Measurements from ENCODE around the gene MAGI2. TPM values are rescaled to one million over a fixed set of nuclear protein-coding genes. Genes with fewer than 3 reads are reported as not detected.
A peak's percentile ranks its signal among the peaks of the same experiment; 100 is the strongest.
"Not testable (repeated sequence)": the region's sequence is repeated elsewhere in the genome, so short reads cannot be mapped to it uniquely, and the experiment has no call there.

The MAGI2 gene
- total and polyA plus RNA-seq, 4 donors, result 3.7 to 25.5 (median 11.6) TPM

DNA sequence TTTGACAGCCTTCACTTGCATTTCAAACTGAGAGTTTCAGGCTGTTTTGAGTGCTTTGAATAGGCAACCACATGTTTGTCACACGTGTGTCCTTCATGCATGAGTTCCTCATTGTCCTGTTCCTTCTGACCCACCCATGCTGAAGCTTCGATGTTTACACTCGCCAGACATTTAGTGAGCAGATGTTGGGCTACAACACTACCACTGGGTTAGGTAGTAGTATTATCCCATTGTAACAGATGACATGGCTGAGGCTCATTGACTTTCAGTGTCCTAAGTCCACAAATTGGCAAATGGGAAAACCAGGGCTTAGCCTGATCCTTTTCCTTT is 1198.8 kb downstream of the MAGI2 start:
- H3K27me3 ChIP-seq (ENCODE audit: control insufficient read depth in 1 of 2, insufficient read depth in 2 of 2, low read length in 1 of 2), result no peaks in the 10 kb centered on the region
- intact Hi-C loops (cut with DNase I), result no loop called here
- H3K4me3 ChIP-seq (ENCODE audit: low read length in 2 of 2), result no peak overlapping the region
- no peaks in the 10 kb centered on the region for H3K4me1 ChIP-seq (ENCODE audit: control insufficient read depth in 1 of 2, insufficient read depth in 2 of 2, low read length in 2 of 2)
- DNase-seq (no peak), ATAC-seq (ENCODE audit: low FRiP score) (no peak)
- H3K36me3 ChIP-seq (ENCODE audit: control insufficient read depth in 1 of 2, insufficient read depth in 2 of 2, low read length in 1 of 2), result no peaks in the 10 kb centered on the region
- H3K27ac ChIP-seq (ENCODE audit: low read depth in 1 of 2, low read length in 2 of 2), result no peak overlapping the region
- 86% methylated on average over 3 of the region's 3 CpGs for WGBS, 2 donors
- no peaks in the 10 kb centered on the region for H3K9me3 ChIP-seq (ENCODE audit: control insufficient read depth, low read length)

DNA sequence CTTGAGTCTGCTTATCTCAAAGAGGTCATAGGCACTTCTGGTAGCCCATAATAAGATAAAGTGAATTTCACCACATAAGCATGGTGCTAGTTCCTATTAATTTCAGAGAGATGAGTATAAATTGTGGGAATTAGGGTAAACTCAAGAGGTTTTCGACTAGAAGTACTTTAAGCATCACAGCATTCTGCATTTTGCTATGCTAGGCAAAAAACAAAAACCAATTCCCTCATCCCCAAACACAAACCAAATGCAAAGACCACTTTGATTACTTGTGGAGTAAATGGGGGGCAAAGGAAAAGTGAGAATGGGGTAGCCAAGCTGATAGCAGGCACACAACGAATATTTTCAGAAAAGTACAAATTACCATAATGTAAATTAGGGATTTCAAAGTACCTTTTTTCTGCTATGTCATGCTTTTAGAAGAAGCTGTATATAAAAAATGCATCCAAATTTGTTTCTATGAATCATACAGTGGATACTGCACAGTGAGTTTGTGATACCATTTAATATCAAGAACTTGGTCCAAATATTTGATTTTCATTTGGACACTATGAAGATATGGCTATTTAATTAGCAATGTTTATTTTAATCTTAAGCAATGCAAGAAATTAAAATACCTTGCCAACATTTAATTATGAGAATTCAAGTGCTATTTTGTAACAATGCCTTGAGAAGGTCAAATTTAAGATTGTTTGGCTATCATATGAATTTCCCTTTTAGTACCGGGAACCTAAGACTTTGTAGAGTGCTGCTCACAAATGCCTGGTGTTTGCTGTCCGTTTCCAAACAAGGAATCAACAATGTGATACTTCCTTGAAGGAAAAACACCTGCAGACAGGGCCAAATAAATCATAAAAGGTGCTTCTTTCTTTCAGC is 1199.4 kb downstream of the MAGI2 start:
- 84 to 87% methylated on average over 4 of the region's 4 CpGs for WGBS, 2 donors

DNA sequence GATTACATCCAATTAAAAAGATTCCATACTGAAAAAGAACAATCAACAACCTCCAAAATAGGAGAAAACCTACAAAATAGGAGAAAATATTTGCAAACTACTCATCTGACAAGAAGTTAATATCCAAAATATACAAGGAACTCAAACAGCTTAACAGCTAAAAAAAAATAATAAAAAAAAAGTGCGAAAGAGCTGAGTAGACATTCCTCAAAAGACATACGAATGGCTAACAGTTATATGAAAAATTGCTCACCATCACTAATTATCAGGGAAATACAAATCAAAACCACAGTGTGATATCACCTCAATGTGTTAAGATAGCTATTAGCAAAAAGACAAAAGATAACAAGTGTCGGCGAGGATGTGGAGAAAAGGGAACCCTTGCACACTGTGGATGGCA is 1204.6 kb downstream of the MAGI2 start:
- intact Hi-C loops (cut with DNase I), result no loop called here
- no peak for ATAC-seq (ENCODE audit: low FRiP score)
- H3K4me3 ChIP-seq (ENCODE audit: low read length in 2 of 2), result no peak overlapping the region
- H3K4me1 ChIP-seq (ENCODE audit: control insufficient read depth in 1 of 2, insufficient read depth in 2 of 2, low read length in 2 of 2), result no peaks in the 10 kb centered on the region
- 97 to 98% methylated on average over 4 of the region's 4 CpGs for WGBS, 2 donors
- no peak overlapping the region for H3K27ac ChIP-seq (ENCODE audit: low read depth in 1 of 2, low read length in 2 of 2)
- no peaks in the 10 kb centered on the region for H3K36me3 ChIP-seq (ENCODE audit: control insufficient read depth in 1 of 2, insufficient read depth in 2 of 2, low read length in 1 of 2)
- no peaks in the 10 kb centered on the region for H3K27me3 ChIP-seq (ENCODE audit: control insufficient read depth in 1 of 2, insufficient read depth in 2 of 2, low read length in 1 of 2)
- H3K9me3 ChIP-seq (ENCODE audit: control insufficient read depth, low read length), result peaks cover 1% of the 10 kb centered on the region
- no peak for DNase-seq

More for the DNA sequence above, 1199.4 kb downstream of the MAGI2 start:
- Histone ChIP-seq H3K27ac (ENCODE audit: low read depth in 1 of 2, low read length in 2 of 2) (no peak overlapping the region), H3K27me3 (ENCODE audit: control insufficient read depth in 1 of 2, insufficient read depth in 2 of 2, low read length in 1 of 2) (no peaks in the 10 kb centered on the region), H3K36me3 (ENCODE audit: control insufficient read depth in 1 of 2, insufficient read depth in 2 of 2, low read length in 1 of 2) (no peaks in the 10 kb centered on the region), H3K4me1 (ENCODE audit: control insufficient read depth in 1 of 2, insufficient read depth in 2 of 2, low read length in 2 of 2) (no peaks in the 10 kb centered on the region), H3K4me3 (ENCODE audit: low read length in 2 of 2) (no peak overlapping the region), H3K9me3 (ENCODE audit: control insufficient read depth, low read length) (no peaks in the 10 kb centered on the region)
- no peak for ATAC-seq (ENCODE audit: low FRiP score)
- no peak for DNase-seq
- intact Hi-C loops (cut with DNase I), result no loop called here

DNA sequence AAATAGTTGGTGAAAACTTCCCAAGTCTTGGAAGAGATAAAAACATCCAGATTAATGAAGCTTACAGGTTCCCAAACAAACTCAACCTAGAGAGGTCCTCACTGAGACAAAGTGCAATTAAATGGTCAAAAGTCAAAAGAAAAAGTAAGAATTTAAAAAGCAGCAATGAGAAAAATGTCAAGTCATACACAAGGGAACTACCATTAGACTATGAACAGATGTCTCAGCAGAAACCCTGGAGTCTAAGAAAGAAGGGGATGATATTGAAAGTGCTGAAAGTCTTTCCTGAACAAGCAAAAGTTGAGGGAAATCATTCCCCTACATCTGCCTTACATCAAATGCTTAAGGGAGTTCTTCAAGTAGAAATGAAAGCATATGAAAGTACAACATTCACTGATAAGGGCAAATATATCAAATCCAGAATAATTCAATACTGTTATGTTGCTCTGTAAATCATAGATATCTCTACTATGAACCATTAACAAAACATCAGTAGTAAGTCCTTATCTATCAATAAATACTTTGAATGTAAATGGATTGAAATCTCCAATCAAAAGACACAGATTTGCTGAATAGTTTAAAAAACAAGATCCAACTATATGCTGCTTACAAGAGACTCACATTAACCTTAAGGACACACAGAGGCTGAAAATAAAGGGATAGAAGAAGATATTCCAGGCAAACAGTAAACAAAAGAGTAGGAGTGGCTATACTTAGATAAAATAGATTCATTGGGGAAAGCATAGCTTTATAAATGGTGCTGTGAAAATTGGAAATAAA is 1205.4 kb downstream of the MAGI2 start:
- Histone ChIP-seq H3K9me3 (ENCODE audit: control insufficient read depth, low read length) (peaks cover 1% of the 10 kb centered on the region), H3K4me3 (ENCODE audit: low read length in 2 of 2) (no peak overlapping the region), H3K36me3 (ENCODE audit: control insufficient read depth in 1 of 2, insufficient read depth in 2 of 2, low read length in 1 of 2) (no peaks in the 10 kb centered on the region), H3K4me1 (ENCODE audit: control insufficient read depth in 1 of 2, insufficient read depth in 2 of 2, low read length in 2 of 2) (no peaks in the 10 kb centered on the region), H3K27ac (ENCODE audit: low read depth in 1 of 2, low read length in 2 of 2) (no peak overlapping the region), H3K27me3 (ENCODE audit: control insufficient read depth in 1 of 2, insufficient read depth in 2 of 2, low read length in 1 of 2) (no peaks in the 10 kb centered on the region)
- intact Hi-C loops (cut with DNase I), result no loop called here
- ATAC-seq (ENCODE audit: low FRiP score), result no peak
- no peak for DNase-seq

DNA sequence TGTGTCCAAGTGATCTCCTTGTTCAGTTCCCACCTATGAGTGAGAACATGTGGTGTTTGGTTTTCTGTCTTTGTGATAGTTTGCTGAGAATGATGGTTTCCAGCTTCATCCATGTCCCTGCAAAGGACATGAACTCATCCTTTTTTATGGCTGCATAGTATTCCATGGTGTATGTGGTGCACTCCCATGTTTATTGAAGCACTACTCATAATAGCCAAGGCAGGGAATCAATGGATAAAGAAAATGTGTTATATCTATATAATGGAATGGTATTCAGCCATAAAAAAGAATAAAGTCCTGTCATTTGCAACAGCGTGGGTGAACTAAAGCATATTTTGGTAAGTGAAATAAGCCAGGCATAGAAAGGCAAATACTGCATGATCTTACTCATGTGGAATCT is 1213.3 kb downstream of the MAGI2 start:
- 64 to 85% methylated on average over 1 of the region's 1 CpG for WGBS, 2 donors
- H3K4me1 ChIP-seq (ENCODE audit: control insufficient read depth in 1 of 2, insufficient read depth in 2 of 2, low read length in 2 of 2); H3K27ac ChIP-seq (ENCODE audit: low read depth in 1 of 2, low read length in 2 of 2); intact Hi-C loops (cut with DNase I); H3K27me3 ChIP-seq (ENCODE audit: control insufficient read depth in 1 of 2, insufficient read depth in 2 of 2, low read length in 1 of 2); ATAC-seq (ENCODE audit: low FRiP score); H3K36me3 ChIP-seq (ENCODE audit: control insufficient read depth in 1 of 2, insufficient read depth in 2 of 2, low read length in 1 of 2); DNase-seq; H3K4me3 ChIP-seq (ENCODE audit: low read length in 2 of 2); H3K9me3 ChIP-seq (ENCODE audit: control insufficient read depth, low read length): not testable (repeated sequence)

DNA sequence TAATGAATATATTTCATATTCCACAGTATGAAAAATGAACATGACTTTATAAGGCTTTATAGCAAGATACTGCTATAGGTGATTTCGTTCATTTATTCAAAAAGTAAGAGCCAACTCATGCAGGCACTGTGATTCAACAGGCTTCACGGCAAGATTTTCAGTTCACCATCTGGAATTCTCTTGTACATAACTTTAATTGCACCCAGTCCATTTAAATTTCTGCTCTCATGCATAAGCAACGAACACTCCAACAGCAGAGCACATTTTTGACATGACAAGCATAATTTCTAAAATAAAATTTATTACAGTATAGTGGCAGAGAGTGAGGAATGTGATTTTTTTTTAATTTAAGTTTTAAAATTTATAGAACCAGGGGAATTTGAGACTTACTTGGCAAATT is 1218.8 kb downstream of the MAGI2 start:
- Histone ChIP-seq H3K27ac (ENCODE audit: low read depth in 1 of 2, low read length in 2 of 2) (no peak overlapping the region), H3K4me3 (ENCODE audit: low read length in 2 of 2) (no peak overlapping the region), H3K36me3 (ENCODE audit: control insufficient read depth in 1 of 2, insufficient read depth in 2 of 2, low read length in 1 of 2) (no peaks in the 10 kb centered on the region), H3K9me3 (ENCODE audit: control insufficient read depth, low read length) (no peaks in the 10 kb centered on the region), H3K4me1 (ENCODE audit: control insufficient read depth in 1 of 2, insufficient read depth in 2 of 2, low read length in 2 of 2) (no peaks in the 10 kb centered on the region), H3K27me3 (ENCODE audit: control insufficient read depth in 1 of 2, insufficient read depth in 2 of 2, low read length in 1 of 2) (no peaks in the 10 kb centered on the region)
- 26 to 37% methylated on average over 3 of the region's 3 CpGs for WGBS, 2 donors
- DNase-seq (no peak), ATAC-seq (ENCODE audit: low FRiP score) (no peak)
- intact Hi-C loops (cut with DNase I), result no loop called here

DNA sequence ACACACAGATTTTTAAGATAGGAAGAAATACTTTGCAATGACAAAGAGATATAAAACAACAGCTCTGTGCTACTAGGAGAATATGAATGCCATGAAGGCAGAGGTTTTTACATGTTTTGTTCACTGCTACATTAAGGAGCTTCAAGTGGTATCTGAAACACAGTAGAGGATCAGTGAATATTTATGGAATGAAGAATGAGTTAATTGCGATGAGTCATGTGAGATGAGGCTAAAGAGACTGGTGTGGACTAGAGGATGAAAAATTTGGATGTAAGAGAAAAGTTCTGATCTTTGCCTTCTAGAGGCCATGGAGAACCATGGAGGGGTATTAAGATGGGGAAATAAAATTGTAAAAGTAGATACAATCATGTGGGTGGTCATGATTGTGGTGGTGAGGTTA is 1220.7 kb downstream of the MAGI2 start:
- no peak for ATAC-seq (ENCODE audit: low FRiP score)
- Histone ChIP-seq H3K36me3 (ENCODE audit: control insufficient read depth in 1 of 2, insufficient read depth in 2 of 2, low read length in 1 of 2) (no peaks in the 10 kb centered on the region), H3K4me3 (ENCODE audit: low read length in 2 of 2) (no peak overlapping the region), H3K27me3 (ENCODE audit: control insufficient read depth in 1 of 2, insufficient read depth in 2 of 2, low read length in 1 of 2) (no peaks in the 10 kb centered on the region), H3K9me3 (ENCODE audit: control insufficient read depth, low read length) (no peaks in the 10 kb centered on the region), H3K4me1 (ENCODE audit: control insufficient read depth in 1 of 2, insufficient read depth in 2 of 2, low read length in 2 of 2) (no peaks in the 10 kb centered on the region), H3K27ac (ENCODE audit: low read depth in 1 of 2, low read length in 2 of 2) (no peak overlapping the region)
- intact Hi-C loops (cut with DNase I), result no loop called here
- WGBS, 2 donors, result 97 to 100% methylated on average over 1 of the region's 1 CpG
- DNase-seq, result no peak

DNA sequence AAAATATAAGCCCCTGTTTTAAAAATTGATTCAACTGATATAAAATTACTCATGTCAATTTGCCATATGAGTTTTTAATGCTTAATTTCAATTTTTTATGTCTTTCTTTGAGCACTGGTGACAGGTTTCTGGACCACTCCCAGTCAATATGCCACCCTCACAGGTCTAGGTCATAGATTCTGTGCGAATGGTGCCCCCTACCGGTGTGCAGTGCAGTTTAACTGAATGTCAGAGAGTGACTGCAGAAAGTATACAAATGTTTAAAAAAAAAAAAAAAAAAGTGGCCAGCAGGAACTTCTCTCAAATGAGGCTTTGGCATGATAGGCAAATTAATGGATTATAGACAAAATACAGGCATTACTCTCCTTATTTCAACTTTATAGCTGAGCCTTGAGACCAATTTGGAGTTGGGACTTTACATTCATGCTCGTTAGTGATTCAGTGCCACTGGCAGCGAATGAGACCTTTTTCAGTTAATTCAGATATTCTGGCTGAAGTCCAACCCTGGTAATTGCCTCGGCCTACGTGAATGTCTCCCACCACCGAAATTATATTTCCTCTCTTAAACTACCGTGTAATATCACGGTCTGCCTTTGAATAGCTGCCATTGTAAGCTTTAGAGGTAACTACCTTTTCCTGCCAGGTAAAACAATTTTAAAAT is 1227.3 kb downstream of the MAGI2 start:
- Histone ChIP-seq H3K4me1 (ENCODE audit: control insufficient read depth in 1 of 2, insufficient read depth in 2 of 2, low read length in 2 of 2) (peaks cover 5 to 9% of the 10 kb centered on the region in 2 donors), H3K36me3 (ENCODE audit: control insufficient read depth in 1 of 2, insufficient read depth in 2 of 2, low read length in 1 of 2) (no peaks in the 10 kb centered on the region), H3K9me3 (ENCODE audit: control insufficient read depth, low read length) (no peaks in the 10 kb centered on the region), H3K27me3 (ENCODE audit: control insufficient read depth in 1 of 2, insufficient read depth in 2 of 2, low read length in 1 of 2) (no peaks in the 10 kb centered on the region), H3K27ac (ENCODE audit: low read depth in 1 of 2, low read length in 2 of 2) (no peak overlapping the region), H3K4me3 (ENCODE audit: low read length in 2 of 2) (no peak overlapping the region)
- DNase-seq, result peak; percentile 59 to 83
- intact Hi-C loops (cut with DNase I), result no loop called here
- ATAC-seq (ENCODE audit: low FRiP score), result peak; percentile 73
- 44 to 49% methylated on average over 9 of the region's 9 CpGs for WGBS, 2 donors
